Measurements from ENCODE around the gene MEGF6.
"Not testable (repeated sequence)": the region's sequence is repeated elsewhere in the genome, so short reads cannot be mapped to it uniquely, and the experiment has no call there.

The MEGF6 gene

DNA sequence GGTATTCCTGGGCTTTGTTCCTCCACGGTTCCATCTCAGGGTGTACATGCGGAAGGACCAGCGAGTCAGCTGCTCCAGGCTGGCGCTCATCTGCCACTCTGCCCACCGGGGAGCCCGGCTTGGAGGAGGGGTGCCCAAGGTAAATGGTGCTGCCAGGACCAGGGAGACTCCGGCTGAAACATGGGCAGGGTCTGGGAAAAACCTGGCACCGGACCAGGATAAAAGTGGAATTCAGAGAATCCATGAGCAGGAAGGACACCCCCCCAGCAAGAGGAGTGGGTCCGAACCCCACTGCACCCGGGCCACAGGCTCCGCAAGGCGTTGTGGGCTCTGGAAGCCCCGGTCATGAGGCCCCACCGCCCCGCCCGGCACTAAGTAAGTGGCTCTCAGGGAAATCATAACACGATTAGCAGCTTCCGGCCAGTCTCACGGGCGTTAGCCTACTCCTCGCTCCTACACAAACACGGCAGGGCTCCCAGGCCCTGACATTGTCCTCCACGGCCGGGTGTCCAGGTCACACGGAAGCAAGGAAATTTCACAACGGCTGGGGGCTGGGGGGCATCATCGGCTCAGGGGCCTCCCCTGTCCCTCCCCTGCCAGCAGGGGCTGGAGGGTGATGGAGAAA is 21.1 kb downstream of the MEGF6 start:
- DNase-seq, result no peak

GRCh38 chr1:3588395-3588794 is 22.9 kb downstream of the MEGF6 start:
- DNase-seq, result no peak

DNA sequence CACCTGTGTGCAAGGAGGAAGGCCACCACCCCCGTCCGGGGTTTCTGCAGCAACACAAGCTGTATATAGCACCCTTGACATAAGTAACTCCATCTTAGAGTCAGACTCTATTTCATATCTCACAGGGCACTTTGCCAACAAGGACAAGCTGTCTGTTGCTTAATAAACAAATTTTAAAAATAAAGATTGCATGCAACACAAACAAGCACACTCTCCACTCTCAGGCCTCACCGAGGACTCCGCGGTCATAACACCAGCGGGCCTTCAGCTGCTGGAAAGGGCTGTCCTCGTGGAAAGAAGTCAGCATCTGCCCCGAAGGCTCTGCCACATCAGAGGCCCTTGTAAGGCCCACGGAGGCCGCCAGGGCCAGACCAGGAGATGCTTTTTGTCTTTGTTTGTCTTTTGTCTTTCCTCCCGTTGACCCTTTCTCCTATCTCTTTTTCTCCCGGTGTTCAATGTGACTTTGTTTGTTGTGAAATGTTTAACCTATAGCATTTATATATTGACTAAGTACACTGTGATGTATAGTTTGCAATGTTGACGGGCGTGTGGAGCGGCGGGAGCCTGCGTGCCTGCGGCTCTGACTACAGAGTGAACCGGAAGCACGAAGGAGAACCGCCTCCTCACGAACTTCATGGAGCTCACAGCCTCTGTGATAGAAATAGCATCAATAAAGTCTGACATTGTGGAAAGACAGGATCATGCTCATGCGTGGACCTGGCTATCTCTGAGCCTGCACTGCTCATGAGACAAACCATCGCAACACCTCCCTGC is 24.1 kb downstream of the MEGF6 start:
- no peak for DNase-seq

GRCh38 chr1:3585940-3586568 is 25.3 kb downstream of the MEGF6 start:
- no peak for DNase-seq

GRCh38 chr1:3585353-3585868 is 25.9 kb downstream of the MEGF6 start:
- DNase-seq, result not testable (repeated sequence)

DNA sequence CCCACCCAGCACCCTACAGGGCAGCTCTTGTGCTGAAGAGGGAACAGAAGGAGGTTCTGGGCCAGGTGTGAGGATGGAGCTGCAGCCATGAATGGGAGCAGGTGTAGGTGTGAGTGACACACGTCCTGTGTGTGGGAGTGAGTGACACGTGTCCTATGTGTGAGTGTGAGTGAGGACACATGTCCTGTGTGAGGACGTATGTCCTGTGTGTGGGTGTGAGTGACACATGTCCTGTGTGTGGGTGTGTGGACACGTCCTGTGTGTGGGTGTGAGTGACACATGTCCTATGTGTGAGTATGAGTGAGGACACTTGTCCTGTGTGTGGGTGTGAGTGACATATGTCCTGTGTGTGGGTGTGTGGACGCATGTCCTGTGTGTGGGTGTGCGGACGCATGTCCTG is 26.4 kb downstream of the MEGF6 start:
- no peak for DNase-seq

- not testable (repeated sequence) for DNase-seq
Observed at GRCh38 chr1:3583751-3584150, 27.6 kb downstream of the MEGF6 start.

- DNase-seq, result no peak
Observed at GRCh38 chr1:3581296-3582036, 29.8 kb downstream of the MEGF6 start.

- no peak for DNase-seq
Observed at GRCh38 chr1:3580231-3580630, 31.1 kb downstream of the MEGF6 start.

DNA sequence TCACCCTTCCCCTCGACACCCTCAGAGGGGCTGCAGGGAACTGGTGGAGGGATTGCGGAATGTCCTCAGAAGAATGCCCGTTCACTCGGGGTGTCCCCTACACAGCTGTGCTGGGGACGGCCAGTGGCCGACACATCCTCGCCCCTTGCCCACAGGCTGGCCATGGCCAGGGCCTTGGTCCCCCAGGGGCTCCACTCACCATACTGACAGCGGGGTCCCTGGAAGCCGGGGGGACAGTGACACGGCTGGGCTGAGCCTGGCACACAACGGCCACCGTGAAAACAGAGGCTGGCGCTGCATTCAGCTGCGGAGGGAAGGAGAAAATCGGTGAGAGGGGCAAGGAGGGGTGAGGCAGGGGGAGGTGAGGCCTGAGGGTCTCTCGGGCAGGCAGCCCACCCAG is 31.7 kb downstream of the MEGF6 start:
- DNase-seq, result no peak

GRCh38 chr1:3578906-3579305 is 32.4 kb downstream of the MEGF6 start:
- DNase-seq, result no peak

- DNase-seq, result no peak
Observed at GRCh38 chr1:3578433-3578805, 32.9 kb downstream of the MEGF6 start.

- no peak for DNase-seq
Observed at GRCh38 chr1:3577711-3578432, 33.4 kb downstream of the MEGF6 start.

DNA sequence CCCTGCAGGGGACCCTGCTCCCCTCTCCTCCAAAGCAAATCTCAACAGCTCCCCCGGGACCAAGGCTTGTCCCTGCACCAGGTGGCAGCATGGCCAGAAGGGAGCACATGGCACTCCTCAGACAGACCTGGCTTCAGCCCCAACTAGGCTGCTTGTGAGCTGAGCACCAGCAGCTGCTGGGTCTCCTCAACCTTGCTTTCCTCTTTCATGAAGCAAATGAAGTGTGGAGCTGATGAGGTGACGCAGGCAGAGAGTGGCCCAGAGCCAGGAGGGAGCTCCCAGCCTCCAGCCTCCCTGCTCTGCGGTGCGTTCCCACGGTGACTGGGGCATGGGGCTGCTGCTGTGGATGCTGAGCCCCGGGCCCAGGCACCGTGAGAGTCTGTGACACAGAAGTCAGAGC is 34.0 kb downstream of the MEGF6 start:
- DNase-seq, result no peak

- DNase-seq, result no peak
Observed at GRCh38 chr1:3575993-3576392, 35.3 kb downstream of the MEGF6 start.

- not testable (repeated sequence) for DNase-seq
Observed at GRCh38 chr1:3575515-3575914, 35.8 kb downstream of the MEGF6 start.

DNA sequence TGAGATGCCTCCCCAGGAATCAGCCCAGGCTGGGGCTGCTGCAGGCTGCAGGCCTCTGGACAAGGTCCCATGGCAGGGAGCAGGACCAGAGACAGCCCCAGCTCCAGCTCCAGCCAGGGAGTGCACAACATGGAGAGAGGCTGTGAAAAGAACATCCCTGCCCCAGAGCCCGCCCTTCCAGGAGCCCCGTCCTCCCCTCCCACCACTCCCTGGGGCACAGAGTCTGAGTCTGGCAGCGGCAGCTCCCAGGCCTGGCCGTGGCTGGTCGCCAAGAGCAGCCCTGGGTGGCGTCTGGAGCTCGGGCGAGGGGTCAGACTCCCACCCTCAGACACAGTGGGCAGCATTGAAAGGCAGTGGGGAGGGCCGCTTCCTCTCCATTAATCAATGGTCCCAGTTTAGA is 37.8 kb downstream of the MEGF6 start:
- DNase-seq, result no peak

GRCh38 chr1:3572638-3573037 is 38.7 kb downstream of the MEGF6 start:
- DNase-seq, result not testable (repeated sequence)

- DNase-seq, result no peak
Observed at GRCh38 chr1:3571263-3571662, 40.0 kb downstream of the MEGF6 start.

DNA sequence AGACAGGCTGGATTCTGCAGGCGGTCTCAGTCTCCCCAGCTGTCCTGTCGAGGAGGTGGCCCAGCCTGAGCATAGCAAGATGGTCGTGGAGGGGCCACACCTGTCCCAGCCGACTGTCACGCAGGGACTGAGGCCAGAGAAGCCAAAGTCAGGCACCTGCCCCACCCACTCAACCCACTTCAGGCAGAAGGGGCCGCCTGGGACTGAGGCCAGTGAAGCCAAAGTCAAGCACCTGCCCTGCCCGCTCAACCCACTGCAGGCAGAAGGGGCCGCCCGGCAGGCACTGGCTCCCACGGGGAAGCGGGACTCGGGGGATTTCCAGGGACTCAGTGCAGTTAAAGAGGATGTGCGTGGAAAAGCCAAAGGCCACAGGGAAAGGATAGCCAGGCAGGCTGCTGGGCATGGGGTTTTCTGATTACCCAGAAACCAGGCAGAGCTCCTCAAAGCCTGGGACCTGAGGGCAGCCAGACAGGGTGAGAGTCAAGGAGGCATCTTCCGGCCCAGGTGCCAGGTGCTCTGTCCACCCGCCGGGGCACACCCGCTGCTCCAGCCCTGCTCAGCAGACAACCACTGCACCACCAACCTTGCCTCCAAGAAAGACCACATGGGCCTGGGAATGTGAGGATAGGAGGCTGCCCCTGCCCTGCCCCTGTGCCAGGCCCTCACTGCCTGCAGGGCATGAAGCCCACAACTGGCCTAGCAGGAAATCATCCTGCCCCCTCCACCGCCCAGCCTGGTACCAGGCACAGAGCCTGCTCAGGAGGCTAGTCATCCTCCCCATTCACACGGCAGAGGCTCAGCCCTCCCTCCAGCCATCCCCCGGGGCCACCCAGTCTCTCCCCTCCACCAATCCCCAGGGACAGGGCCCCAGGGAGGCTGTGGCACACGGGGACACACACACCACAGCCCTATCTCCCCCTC is 41.0 kb downstream of the MEGF6 start:
- DNase-seq, result no peak

GRCh38 chr1:3569436-3569835 is 41.9 kb downstream of the MEGF6 start:
- no peak for DNase-seq
